GM19239 (cell line): Measurements from ENCODE around the gene CDIPT.
"Not testable (repeated sequence)": the region's sequence is repeated elsewhere in the genome, so short reads cannot be mapped to it uniquely, and the experiment has no call there.

ENCODE experiments used
- DNase-seq: peaks from one replicate; pipeline ENCODE4 v3.0.0; 2011; ENCODE audit warnings: low spot score; ENCODE audit not compliant: insufficient read length
- FAIRE-seq: peaks from 2 replicates; lab custom pipeline; 2011; peaks lifted over from hg19 to GRCh38; lab: Jason Lieb, UNC

Gene CDIPT

DNA sequence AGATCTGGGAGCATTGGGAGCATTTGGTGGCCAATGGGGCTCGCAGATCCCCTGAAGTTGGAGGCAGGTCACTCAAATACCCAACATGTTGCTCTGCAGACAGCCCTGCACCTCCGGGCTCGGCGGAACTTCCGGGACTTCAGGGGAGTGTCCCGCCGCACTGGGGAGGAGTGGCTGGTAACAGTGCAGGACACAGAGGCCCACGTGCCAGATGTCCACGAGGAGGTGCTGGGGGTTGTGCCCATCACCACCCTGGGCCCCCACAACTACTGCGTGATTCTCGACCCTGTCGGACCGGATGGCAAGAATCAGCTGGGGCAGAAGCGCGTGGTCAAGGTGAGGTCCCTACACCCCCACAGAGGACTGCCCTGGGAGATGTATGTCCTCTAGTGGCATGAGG is 26.4 kb downstream of the CDIPT start:
- FAIRE-seq (no peak), DNase-seq (no peak)

DNA sequence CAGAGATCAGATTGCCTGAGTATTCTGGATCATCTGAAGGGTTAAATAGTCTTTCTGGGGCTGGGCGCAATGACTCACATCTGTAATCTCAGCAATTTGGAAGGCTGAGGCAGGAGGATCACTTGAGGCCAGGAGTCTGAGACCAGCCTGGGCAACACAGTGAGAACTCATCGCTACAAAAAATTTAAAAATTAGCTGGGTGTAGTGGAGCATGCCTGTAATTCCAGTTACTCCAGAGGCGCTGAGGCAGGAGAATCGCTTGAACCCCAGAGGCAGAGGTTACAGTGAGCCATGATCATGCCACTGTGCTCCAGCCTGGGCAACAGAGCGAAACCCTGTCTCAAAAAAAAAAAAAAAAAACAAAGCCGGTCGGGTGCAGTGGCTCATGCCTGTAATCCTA is 27.1 kb downstream of the CDIPT start:
- FAIRE-seq (no peak), DNase-seq (no peak)

DNA sequence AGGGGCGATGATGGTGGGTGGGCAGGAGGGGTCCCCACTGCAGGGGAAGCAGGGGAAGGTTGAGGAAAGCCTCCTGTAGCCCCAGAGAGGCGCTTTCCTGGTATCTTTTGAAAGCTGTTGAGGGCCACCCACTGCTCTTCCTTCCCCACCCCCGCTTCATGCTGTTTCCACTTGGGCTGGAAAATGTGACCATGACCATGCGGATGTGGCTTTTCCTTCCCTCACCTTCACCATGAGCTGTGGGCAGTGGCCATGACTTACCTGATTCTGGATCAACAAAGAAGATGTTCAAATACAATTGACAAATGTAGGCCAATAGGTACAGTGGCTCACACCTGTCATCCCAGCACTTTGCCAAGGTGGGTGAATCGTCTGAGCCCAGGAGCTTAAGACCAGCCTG is 28.9 kb downstream of the CDIPT start:
- no peak for FAIRE-seq

DNA sequence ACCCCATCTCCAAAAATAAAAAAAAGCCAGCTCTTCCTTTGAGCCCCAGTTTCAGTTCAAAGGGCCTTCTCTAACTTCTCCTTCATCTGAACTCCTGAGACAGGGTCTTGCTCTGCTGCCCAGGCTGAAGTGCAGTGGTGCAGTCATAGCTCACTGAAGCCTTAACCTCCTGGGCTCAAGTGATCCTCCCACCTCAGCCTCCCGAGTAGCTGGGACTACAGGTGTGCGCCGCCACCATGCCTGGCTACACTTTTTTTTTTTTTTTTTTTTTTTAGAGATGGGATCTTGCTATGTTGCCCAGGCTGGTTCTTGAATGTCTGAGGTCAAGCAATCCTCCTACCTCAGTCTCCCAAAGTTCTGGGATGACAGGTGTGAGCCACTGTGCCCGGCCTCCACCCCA is 29.8 kb downstream of the CDIPT start:
- not testable (repeated sequence) for FAIRE-seq, DNase-seq

More for the DNA sequence above, 28.9 kb downstream of the CDIPT start:
- DNase-seq: no peak

DNA sequence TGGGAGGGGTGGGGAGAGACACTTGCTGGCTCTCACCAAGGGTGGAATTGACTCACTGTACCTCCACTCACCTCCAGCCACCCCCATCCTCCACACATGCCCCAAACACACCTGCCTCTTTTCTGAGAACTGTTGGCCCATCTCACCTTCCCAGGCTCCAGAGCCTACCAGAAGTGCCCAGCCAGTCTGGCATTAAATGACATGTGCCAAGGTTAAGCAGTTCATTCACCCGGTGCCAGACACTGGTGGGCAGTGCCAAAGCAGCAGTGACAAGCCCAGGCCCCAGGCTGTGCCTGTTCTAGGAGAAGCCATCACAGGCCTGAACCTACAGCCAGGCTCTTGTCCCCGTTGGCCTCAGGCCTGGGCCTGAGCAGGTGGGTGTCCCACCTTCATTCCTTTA is 31.5 kb downstream of the CDIPT start:
- no peak for DNase-seq
- no peak for FAIRE-seq

DNA sequence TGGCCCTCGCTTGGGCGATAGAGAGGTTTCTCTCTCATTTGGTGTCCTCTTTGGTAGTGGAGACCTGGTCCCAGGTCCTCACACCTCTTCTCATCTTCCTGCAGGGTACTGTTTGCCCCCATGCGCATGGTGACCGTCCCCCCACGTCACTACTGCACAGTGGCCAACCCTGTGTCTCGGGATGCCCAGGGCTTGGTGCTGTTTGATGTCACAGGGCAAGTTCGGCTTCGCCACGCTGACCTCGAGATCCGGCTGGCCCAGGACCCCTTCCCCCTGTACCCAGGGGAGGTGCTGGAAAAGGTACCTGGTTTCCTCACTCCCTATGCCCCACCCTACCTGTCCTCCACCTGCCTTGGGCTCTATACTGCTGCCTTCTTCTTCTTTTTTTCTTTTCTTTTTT is 32.3 kb downstream of the CDIPT start:
- DNase-seq: no peak
- no peak for FAIRE-seq

DNA sequence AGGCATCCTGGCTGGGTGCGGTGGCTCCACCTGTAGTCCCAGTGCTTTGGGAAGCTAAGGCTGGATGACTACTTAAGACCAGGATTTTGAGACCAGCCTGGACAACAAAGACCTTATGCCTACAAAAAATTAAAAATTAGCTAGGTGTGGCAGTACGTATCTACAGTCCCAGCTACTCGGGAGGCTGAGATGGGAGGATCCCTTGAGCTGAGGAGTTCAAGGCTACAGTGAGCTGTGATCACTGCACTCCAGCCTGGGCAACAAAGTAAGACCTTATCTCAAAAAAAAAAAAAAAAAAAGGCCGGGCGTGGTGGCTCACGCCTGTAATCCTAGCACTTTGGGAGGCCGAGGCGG is 36.7 kb downstream of the CDIPT start:
- no peak for FAIRE-seq
- no peak for DNase-seq

DNA sequence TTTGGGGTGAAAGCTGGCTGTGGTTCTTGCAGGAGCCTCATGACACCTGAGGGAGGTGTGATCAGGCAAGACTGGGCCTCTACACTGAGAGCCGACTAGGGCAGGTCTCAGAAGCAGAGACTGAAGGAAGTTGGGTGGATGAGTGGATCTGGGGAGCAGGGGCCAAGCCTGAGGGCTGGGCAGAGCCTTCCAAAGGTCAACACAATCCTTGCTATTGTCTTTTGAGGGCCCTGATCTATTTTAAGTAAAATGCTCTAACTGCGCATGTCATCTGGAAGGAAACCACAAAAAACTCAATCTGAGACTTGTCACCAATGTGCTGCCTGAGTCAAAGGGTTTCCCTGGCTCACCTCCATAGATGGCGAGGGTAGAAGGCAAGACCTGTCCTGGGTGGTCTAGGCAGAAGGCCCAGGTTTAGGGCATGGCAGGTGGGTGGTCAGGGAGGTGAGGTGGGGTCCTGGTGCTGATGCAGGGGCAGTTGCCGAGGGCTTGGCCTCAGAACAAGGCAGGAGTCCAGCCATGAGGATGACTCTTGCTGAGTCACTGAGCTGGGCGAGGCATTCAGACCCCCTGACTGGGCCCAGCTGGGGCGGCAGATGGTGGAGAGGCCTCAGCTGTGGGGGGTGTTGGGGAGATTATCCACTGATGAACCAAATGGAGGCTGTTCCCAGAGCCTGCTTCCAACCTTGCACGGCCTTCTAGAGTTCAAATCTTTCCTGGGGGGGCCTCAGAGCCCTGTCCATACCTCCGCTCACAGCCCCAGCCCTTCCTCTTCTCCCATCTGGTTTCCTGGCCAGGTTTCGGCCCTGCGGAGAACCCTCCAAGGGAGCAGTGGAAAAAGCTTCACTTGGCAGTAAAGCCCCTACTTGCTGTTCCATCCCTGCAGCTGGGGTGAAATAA is 37.6 kb downstream of the CDIPT start:
- peak; percentile 52 for DNase-seq
- peak; percentile 33 for FAIRE-seq

DNA sequence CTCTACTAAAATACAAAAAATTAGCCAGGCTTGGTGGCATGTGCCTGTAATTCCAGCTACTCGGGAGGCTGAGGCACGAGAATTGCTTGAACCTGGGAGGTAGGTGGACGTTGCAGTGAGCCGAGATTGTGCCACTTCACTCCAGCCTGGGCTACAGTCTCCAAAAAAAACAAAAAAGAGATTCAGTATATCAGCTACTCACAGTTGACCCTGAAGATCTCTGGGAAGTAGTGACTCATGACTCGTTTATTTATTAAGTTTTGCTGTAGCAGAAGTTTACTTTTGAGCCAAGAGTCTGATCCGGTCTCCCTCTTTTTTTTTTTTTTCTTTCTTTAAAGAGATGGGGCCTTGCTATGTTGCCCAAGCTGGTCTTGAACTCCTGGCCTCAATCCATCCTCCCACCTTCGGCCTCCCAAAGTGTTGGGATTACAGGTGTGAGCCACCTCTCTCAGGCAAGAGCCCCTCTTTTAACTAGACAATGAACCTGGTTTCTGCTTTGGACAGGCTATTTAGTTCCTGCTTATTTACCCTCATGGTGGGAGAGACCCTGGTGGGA is 38.4 kb downstream of the CDIPT start:
- DNase-seq: no peak
- no peak for FAIRE-seq

DNA sequence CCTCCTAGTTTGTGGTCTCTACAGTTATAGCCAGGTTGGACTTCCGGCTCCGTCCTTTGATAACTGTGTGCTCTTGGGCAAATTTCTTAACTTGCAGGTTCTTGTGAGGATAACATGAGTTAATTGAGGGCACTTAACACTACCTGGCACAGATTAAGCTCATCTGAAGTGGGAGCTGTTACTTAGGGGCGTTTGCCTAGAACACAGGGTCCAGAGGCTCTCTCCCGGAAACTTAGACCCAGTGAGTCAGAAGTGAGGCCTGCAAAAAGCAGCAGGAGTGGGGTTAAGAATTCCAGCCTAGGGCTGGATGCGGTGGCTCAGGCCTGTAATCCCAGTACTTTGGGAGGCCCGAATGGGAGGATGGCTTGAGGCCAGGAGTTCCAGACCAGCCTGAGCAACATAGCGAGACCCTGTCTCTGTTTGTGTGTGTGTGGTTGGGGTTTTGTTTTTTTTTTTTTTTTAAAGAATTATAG is 41.3 kb downstream of the CDIPT start:
- no peak for DNase-seq
- no peak for FAIRE-seq

DNA sequence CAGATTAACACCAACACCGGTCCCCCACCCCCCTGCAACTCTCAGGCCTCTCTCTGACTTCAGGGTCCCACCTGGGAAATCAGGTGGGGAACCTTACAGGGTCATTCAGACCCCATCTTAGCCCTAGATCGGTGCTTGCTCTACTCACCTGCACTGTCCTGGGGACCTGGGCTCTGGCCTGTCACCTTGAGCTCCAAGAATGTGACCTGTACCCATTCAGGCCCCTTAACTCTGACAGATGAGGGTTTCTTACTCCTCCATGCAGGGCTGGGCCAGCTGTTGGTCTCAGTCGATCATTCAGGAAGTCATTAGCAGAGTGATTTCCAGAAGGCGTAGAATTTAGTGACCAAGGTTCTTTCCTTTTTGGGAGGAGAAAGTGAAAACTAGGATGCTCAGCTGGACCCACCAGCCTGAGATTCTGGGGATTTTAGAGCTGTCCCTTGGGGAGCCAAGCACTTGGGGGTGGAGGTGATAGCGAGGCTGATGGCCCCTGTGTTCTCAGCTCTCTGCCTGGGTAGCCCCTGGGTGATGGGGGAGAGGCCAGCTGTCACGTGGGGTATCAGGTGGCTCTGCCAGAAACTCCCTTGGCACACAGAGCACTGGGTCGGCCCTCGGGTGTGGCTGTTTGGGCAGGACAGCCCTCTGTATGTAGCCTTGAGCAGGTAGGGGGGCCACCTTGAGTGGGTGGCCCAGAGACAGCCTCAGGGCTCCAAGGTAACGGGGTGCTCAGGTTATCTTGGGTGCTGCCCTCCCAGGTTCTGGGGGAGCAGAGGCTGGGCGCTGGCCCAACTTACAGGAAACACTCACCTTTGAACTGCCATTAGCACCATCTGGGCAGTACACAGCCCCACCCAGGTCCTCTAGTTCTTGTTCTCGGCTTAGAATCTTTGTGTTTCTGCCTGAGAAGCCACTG is 42.0 kb downstream of the CDIPT start:
- FAIRE-seq (peak; percentile 49), DNase-seq (peak; percentile 52)

DNA sequence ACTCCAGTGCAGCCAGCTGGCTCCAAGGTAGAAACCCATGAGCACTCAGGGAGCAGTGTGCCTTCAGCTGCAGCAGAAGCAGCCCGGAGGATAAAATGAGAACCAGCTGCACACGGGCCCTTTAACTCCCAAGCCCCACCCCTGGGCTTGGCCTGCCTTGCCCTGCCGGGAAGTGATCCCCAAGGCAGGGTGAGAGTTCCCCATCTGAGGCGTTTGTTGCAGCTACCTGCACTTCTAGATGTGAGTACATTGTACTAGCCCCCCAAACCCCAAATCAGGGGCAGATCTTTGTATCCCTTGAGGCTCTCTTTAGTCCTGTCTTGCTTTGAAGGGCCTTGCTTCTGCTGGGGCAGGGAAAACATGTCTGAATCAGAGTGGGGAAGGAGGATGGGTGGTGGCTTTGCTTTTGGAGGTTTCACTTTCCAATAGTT is 42.7 kb downstream of the CDIPT start, which contains the start of gene MVP:
MVP (plus strand) TSS at position 192 of the 431 bp plus-strand sequence. CDS start 10,088 bp downstream, outside the sequence.
- FAIRE-seq (peak; percentile 89), DNase-seq (no peak)

DNA sequence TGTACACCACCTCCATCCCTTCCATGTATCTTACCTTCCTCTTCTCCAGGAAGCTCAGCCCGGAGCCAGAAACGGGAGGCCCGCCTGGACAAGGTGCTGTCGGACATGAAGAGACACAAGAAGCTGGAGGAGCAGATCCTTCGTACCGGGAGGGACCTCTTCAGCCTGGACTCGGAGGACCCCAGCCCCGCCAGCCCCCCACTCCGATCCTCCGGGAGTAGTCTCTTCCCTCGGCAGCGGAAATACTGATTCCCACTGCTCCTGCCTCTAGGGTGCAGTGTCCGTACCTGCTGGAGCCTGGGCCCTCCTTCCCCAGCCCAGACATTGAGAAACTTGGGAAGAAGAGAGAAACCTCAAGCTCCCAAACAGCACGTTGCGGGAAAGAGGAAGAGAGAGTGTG is 43.5 kb downstream of the CDIPT start:
- FAIRE-seq: no peak
- no peak for DNase-seq

DNA sequence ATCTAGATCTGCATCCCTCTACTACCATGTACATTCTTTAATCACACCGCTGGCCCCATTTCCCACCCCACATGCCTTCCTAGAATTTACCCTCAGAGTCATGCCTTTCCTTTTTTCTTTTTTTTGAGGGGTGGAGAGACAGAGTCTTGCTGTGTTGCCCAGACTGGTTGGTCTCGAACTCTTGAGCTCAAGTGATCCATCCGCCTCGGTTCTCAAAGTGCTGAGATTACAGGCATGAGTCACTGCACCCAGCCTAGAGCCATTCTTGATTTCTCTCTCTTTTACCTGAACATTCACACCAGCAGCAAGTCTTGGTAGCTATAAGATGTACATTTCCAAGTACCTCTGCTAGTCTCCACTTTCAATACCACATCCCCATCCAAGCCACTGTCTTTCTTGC is 44.9 kb downstream of the CDIPT start:
- DNase-seq (no peak), FAIRE-seq (no peak)

DNA sequence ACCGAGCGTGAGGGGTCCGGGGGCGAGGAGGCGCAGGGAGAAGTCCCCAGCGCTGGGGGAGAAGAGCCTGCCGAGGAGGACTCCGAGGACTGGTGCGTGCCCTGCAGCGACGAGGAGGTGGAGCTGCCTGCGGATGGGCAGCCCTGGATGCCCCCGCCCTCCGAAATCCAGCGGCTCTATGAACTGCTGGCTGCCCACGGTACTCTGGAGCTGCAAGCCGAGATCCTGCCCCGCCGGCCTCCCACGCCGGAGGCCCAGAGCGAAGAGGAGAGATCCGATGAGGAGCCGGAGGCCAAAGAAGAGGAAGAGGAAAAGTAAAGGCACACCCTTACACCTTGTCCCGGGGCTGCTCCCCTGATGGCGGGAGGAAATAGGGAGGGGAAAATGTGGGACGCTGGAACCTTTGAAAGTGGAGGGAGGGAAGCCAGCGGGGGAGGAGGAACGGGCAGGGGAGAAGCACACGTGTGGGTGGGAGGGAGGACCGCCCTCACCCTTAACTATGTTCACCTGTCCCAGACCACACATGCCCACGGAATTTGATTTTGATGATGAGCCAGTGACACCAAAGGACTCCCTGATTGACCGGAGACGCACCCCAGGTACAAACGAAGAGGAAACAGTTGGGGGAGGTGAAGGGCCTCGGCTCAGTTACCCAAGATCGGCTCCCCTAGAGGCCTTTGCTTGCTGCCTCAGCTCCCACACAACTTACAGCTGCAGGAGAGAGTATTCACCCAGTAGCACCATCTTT is 46.2 kb downstream of the CDIPT start:
- DNase-seq (no peak), FAIRE-seq (peak; percentile 78)

DNA sequence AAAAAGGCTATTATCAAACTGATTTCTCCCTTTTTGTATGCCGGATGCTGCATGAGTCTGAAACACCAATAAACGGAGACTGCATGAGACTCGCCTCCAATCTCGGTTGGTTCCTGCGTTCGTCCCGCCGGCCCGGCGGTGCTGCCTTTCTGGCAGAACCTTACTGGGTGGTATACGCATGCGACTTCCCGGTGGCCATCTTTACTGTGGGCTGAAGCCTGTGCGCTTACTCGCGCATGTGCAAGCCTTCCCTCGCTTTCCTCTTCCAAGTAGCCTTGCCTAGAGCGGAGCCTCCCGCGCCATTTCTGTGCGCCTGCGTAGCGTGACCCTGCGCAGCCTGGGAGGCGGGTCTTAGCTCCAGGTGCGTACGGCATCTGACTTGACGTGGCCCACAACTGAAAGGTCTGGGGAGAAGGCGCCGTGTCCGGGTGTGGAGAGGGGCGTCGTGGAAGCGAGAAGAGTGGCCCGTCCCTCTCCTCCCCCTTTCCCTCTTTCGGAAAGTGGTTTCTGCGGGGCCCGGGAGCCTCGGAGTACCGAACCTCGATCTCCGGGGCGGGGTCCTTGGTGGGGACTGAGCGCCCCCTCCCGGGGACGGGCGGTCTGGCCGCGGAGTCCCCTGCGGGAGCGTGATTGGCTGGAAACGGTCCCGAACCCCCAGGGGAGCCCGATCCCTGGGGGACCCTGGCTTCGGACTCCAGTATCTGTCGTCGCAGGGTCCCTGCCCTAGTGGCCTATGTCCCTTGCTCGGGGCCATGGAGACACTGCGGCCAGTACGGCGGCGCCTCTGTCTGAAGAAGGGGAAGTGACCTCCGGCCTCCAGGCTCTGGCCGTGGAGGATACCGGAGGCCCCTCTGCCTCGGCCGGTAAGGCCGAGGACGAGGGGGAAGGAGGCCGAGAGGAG is 47.0 kb downstream of the CDIPT start, which contains the start of gene PAGR1:
PAGR1 (plus strand) TSS at position 360 of the 901 bp plus-strand sequence; CDS start at position 734, 374 bp downstream.
- DNase-seq (peak; percentile 91), FAIRE-seq (peak; percentile 98)

DNA sequence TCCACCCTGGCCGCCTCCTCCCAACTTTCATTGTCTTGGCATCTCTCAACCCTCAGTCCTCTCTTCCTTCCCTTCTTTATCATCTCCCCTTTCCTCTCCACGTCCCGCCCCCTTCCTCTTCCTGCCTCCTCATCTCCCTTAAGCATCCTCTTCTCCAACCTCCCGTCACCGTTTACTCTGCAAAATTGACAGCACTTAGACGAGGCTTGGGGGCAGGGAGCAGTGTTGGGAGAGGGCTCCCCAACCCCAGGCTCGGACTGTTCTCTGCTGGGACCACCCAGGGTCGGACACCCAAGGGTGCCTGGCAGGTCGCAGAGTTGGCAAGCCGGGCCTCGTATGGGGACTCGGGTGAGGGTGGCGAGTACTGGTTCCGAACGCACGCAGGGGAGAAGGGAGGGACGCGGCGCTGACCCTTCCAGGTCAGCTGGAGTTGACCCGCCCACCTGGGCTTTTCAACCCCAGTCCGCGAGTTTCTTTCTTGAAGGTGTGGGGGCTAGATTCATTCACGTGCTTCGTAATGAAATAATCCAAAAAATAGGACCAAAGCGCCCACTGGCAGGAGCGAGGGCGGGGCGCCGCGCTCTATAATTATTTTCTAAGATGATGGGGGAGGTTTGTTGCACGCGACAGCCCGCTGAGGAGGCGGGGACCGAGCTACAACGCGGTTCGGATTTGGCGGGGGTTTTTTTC is 47.8 kb downstream of the CDIPT start:
- no peak for FAIRE-seq
- no peak for DNase-seq

DNA sequence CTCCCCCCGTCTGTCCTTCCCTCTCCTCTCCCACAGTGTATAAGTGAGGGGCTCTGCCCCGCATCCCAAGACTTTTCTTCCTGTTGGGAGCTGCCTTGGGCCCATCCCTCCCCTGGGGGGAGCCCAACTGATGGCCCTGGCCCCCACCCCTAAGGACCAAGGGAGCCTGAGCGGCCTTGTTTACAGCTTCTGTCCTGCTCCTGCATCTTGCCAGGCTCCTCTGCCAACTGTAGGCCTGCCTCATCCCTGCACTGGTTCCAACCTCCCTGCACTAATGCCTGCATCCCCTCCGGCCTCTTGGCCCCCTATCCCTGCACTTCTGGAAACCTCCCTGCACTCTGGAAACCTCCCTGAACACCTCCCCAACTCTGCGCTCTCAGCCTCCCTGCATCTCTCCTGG is 48.4 kb downstream of the CDIPT start:
- no peak for FAIRE-seq
- no peak for DNase-seq
